OCI-LY7 (cell line): ENCODE data around the gene ASPRV1. TPM values are rescaled to one million over a fixed set of nuclear protein-coding genes. Genes with fewer than 3 reads are reported as not detected.

Experiments used
- BruUV-seq: library from RNA; stranded (reverse); fragments of 400-500 nt; replicated peaks from 2 replicates; lab custom pipeline; 2021; lab: Mats Ljungman, UMichigan
- CTCF ChIA-PET: fragments of 300-600 bp; sonication (Branson Sonifier 250); formaldehyde crosslinking; loops from one replicate; lab custom pipeline; 2022; ENCODE audit warnings: antibody characterized with exemption; ENCODE audit not compliant: unreplicated experiment; lab: Charles Lee
- POLR2A ChIA-PET: fragments of 300-600 bp; sonication (Branson Sonifier 250); formaldehyde crosslinking; loops from one replicate; lab custom pipeline; 2022; ENCODE audit warnings: antibody characterized with exemption; lab: Charles Lee
- DNase-seq: peaks from one replicate; pipeline ENCODE4 v3.0.0-alpha.2; 2015; ENCODE audit warnings: low spot score
- H2AFZ ChIP-seq: fragments of 200-600 bp; sonication (generic), shearing (Covaris generic); 2 replicates; pipeline ENCODE4 v1.6.1; 2014; ENCODE audit warnings: mild to moderate bottlenecking, antibody characterized with exemption, low read length, moderate library complexity
- H3K27ac ChIP-seq: fragments of 200-600 bp; sonication (generic); 2 replicates; pipeline ENCODE4 v1.5.1; 2014; ENCODE audit warnings: mixed run types, low read depth, mild to moderate bottlenecking, moderate library complexity, low read length, inconsistent platforms; ENCODE audit not compliant: poor library complexity, severe bottlenecking
- H3K36me3 ChIP-seq: fragments of 200-600 bp; sonication (generic); 2 replicates; pipeline ENCODE4 v1.6.1; 2014; ENCODE audit warnings: mild to moderate bottlenecking, antibody characterized with exemption, low read length, moderate library complexity, mixed read lengths; ENCODE audit not compliant: insufficient read depth
- H3K4me1 ChIP-seq: fragments of 200-600 bp; sonication (generic); 2 replicates; pipeline ENCODE4 v1.5.1; 2014; ENCODE audit warnings: mild to moderate bottlenecking, low read length; ENCODE audit not compliant: insufficient read depth, poor library complexity, severe bottlenecking
- H3K4me2 ChIP-seq: fragments of 200-600 bp; sonication (generic); 2 replicates; pipeline ENCODE4 v1.6.1; 2014; ENCODE audit warnings: mild to moderate bottlenecking, low read length
- H3K4me3 ChIP-seq: fragments of 200-600 bp; sonication (generic); 2 replicates; pipeline ENCODE4 v1.5.1; 2014; ENCODE audit warnings: mild to moderate bottlenecking, low read depth, low read length; ENCODE audit not compliant: poor library complexity, severe bottlenecking
- H3K79me2 ChIP-seq: fragments of 200-600 bp; sonication (generic); 2 replicates; pipeline ENCODE4 v1.6.1; 2016; ENCODE audit warnings: low read depth, mild to moderate bottlenecking, low read length, moderate library complexity, mixed read lengths; ENCODE audit not compliant: insufficient read depth
- H3K9me2 ChIP-seq: fragments of 200-600 bp; sonication (generic); 2 replicates; pipeline ENCODE4 v1.6.1; 2016; ENCODE audit warnings: mild to moderate bottlenecking, low read length, mixed read lengths; ENCODE audit not compliant: insufficient read depth
- H3K9me3 ChIP-seq: fragments of 200-600 bp; sonication (generic); 2 replicates; pipeline ENCODE4 v1.6.1; 2014; ENCODE audit warnings: mild to moderate bottlenecking, mixed run types, low read length, mixed read lengths
- H4K20me1 ChIP-seq: fragments of 200-600 bp; sonication (generic); 2 replicates; pipeline ENCODE4 v1.6.1; 2014; ENCODE audit warnings: mild to moderate bottlenecking, antibody characterized with exemption, low read length, moderate library complexity, mixed read lengths; ENCODE audit not compliant: insufficient read depth
- CTCF ChIP-seq: fragments of 200-600 bp; sonication (generic); conservative IDR thresholded peaks from 2 replicates; pipeline ENCODE4 v1.5.1; 2014; ENCODE audit warnings: mild to moderate bottlenecking, antibody characterized with exemption, low read length, moderate library complexity, mixed read lengths
- EZH2phosphoT487 ChIP-seq: fragments of 200-600 bp; sonication (generic); IDR thresholded peaks from 2 replicates; pipeline ENCODE4 v1.6.1; 2018; ENCODE audit warnings: low read depth, borderline replicate concordance, mild to moderate bottlenecking, mixed run types, antibody characterized with exemption, low read length, moderate library complexity, mixed read lengths
- intact Hi-C: fragments of 100-400 bp; cut with micrococcal nuclease; formaldehyde crosslinking; loops from one replicate; pipeline ENCODE4 v1.10.0; 2022; ENCODE audit not compliant: unreplicated experiment
- total RNA-seq, 2 experiments: library from RNA; depleted of rRNA in 1 of 2; stranded (reverse); fragments of >200 nt in 1 of 2; shearing (Covaris generic) in 1 of 2; gene quantifications; 2 replicates each; pipeline ENCODE4 v1.2.3, GENCODE V29; 2014 to 2022

ASPRV1 gene
- total RNA-seq, 2 experiments from 2014 or later, result 1.3 to 1.4 TPM

- H3K9me2 ChIP-seq, result no peaks in the 10 kb centered on the region
- intact Hi-C loops, result no loop called here
- no peak for DNase-seq
- H3K9me3 ChIP-seq, result no peaks in the 10 kb centered on the region
- no peaks in the 10 kb centered on the region for H3K36me3 ChIP-seq
- TF ChIP-seq EZH2phosphoT487, result no peak
- TF ChIP-seq CTCF, result no peak
- no TSS peak for BruUV-seq
- no peak overlapping the region for H3K4me3 ChIP-seq
- no peak overlapping the region for H3K27ac ChIP-seq
- peaks cover 17% of the 10 kb centered on the region for H3K4me1 ChIP-seq
- ChIA-PET POLR2A (interaction anchor here (0.5 to 0.8 kb wide), 2 partner anchors 51 to 283 kb away, joined by 3 read pairs; no protein-coding TSS in a partner anchor), CTCF (no interaction called here)
- no peaks in the 10 kb centered on the region for H3K79me2 ChIP-seq
- H2AFZ ChIP-seq, result no peak overlapping the region
- H3K4me2 ChIP-seq, result no peak overlapping the region
- no peaks in the 10 kb centered on the region for H4K20me1 ChIP-seq
Measured at GRCh38 chr2:69943000-69943842, 18.2 kb downstream of the ASPRV1 start.

- Histone ChIP-seq H4K20me1 (no peaks in the 10 kb centered on the region), H3K4me1 (no peaks in the 10 kb centered on the region), H3K4me3 (no peak overlapping the region), H3K4me2 (no peak overlapping the region), H2AFZ (no peak overlapping the region), H3K36me3 (no peaks in the 10 kb centered on the region), H3K27ac (no peak overlapping the region), H3K9me3 (no peaks in the 10 kb centered on the region), H3K9me2 (no peaks in the 10 kb centered on the region), H3K79me2 (no peaks in the 10 kb centered on the region)
- intact Hi-C loops, result no loop called here
- TF ChIP-seq EZH2phosphoT487, result no peak
- no peak for TF ChIP-seq CTCF
- DNase-seq, result no peak
- BruUV-seq, result no TSS peak
- ChIA-PET POLR2A (interaction anchor here (0.6 to 1.1 kb wide), 2 partner anchors 26 to 182 kb away, joined by 3 read pairs; partner anchors contain the start of gene MXD1), CTCF (no interaction called here)
Measured at GRCh38 chr2:69940691-69941090, 20.7 kb downstream of the ASPRV1 start.

GRCh38 chr2:69939722-69940121 lies 21.7 kb downstream of the ASPRV1 start:
- ChIA-PET CTCF (no interaction called here), POLR2A (interaction anchor here (0.6 to 1.0 kb wide), 2 partner anchors 8 to 183 kb away, joined by 3 read pairs; no protein-coding TSS in a partner anchor)
- Histone ChIP-seq H3K4me2 (no peak overlapping the region), H2AFZ (no peak overlapping the region), H3K36me3 (no peaks in the 10 kb centered on the region), H4K20me1 (no peaks in the 10 kb centered on the region), H3K9me2 (no peaks in the 10 kb centered on the region), H3K4me3 (no peak overlapping the region), H3K27ac (no peak overlapping the region), H3K4me1 (no peaks in the 10 kb centered on the region), H3K9me3 (no peaks in the 10 kb centered on the region), H3K79me2 (no peaks in the 10 kb centered on the region)
- BruUV-seq, result no TSS peak
- intact Hi-C loops, result no loop called here
- no peak for DNase-seq
- TF ChIP-seq CTCF, result no peak
- TF ChIP-seq EZH2phosphoT487, result no peak
